ENCODE data around the gene CDH12. TPM values are rescaled to one million over a fixed set of nuclear protein-coding genes. Genes with fewer than 3 reads are reported as not detected.

Gene CDH12
- total RNA-seq, 1 donor from 2014 or later = not detected

- H3K27me3 ChIP-seq (ENCODE audit: insufficient read depth, low read length) = no peaks in the 10 kb centered on the region
- no peaks in the 10 kb centered on the region for H3K36me3 Mint-ChIP-seq (ENCODE audit: low read depth, unreplicated experiment)
- no peaks in the 10 kb centered on the region for H4K20me1 ChIP-seq (ENCODE audit: insufficient read depth, low read length)
- no peak overlapping the region for H3K4me3 ChIP-seq (ENCODE audit: insufficient read depth, low read depth, low read length)
- no peaks in the 10 kb centered on the region for H3K36me3 ChIP-seq (ENCODE audit: insufficient read depth, low read length)
- no peak overlapping the region for H3K9ac ChIP-seq (ENCODE audit: low read length)
- no peaks in the 10 kb centered on the region for H3K79me2 ChIP-seq (ENCODE audit: insufficient read depth, low read length)
- no peak overlapping the region for H3K4me3 Mint-ChIP-seq (ENCODE audit: unreplicated experiment)
- no peak overlapping the region for H3K4me2 ChIP-seq (ENCODE audit: low read length)
- FAIRE-seq (no peak), DNase-seq (ENCODE audit: low read depth) (no peak)
- H3K9me3 ChIP-seq (ENCODE audit: insufficient read depth, low read depth, low read length) = no peaks in the 10 kb centered on the region
- H3K27ac ChIP-seq (ENCODE audit: low read depth, low read length) = no peak overlapping the region
- H3K4me1 Mint-ChIP-seq (ENCODE audit: low read depth, unreplicated experiment) = no peaks in the 10 kb centered on the region
- no peaks in the 10 kb centered on the region for H3K9me3 Mint-ChIP-seq (ENCODE audit: unreplicated experiment)
- H3K27ac Mint-ChIP-seq (ENCODE audit: unreplicated experiment) = no peak overlapping the region
- TF ChIP-seq EZH2 (IDR thresholded peaks at IDR 0.05; ENCODE audit: insufficient read depth, low read length) = no peak
- no peak for TF ChIP-seq CTCF (IDR thresholded peaks at IDR 0.05; ENCODE audit: insufficient read depth, low read depth, low read length)
- no peak overlapping the region for H2AFZ ChIP-seq (ENCODE audit: low read depth, low read length)
- no peaks in the 10 kb centered on the region for H3K4me1 ChIP-seq (ENCODE audit: insufficient read depth, low read length)
- H3K27me3 Mint-ChIP-seq (ENCODE audit: low read depth, unreplicated experiment) = no peaks in the 10 kb centered on the region
These were observed 10.6 kb downstream of the CDH12 start for GRCh38 chr5:22842574-22842973.

- Histone ChIP-seq H3K79me2 (ENCODE audit: insufficient read depth, low read length) (no peaks in the 10 kb centered on the region), H3K27me3 (ENCODE audit: insufficient read depth, low read length) (no peaks in the 10 kb centered on the region), H3K27ac (ENCODE audit: low read depth, low read length) (no peak overlapping the region), H3K4me1 (ENCODE audit: insufficient read depth, low read length) (no peaks in the 10 kb centered on the region), H3K9me3 (ENCODE audit: insufficient read depth, low read depth, low read length) (no peaks in the 10 kb centered on the region), H4K20me1 (ENCODE audit: insufficient read depth, low read length) (no peaks in the 10 kb centered on the region), H3K9ac (ENCODE audit: low read length) (no peak overlapping the region), H2AFZ (ENCODE audit: low read depth, low read length) (no peak overlapping the region), H3K36me3 (ENCODE audit: insufficient read depth, low read length) (no peaks in the 10 kb centered on the region), H3K4me3 (ENCODE audit: insufficient read depth, low read depth, low read length) (no peak overlapping the region), H3K4me2 (ENCODE audit: low read length) (no peak overlapping the region)
- no peak overlapping the region for H3K4me3 Mint-ChIP-seq (ENCODE audit: unreplicated experiment)
- FAIRE-seq (no peak), DNase-seq (ENCODE audit: low read depth) (no peak)
- H3K9me3 Mint-ChIP-seq (ENCODE audit: unreplicated experiment) = no peaks in the 10 kb centered on the region
- no peaks in the 10 kb centered on the region for H3K36me3 Mint-ChIP-seq (ENCODE audit: low read depth, unreplicated experiment)
- TF ChIP-seq CTCF (IDR thresholded peaks at IDR 0.05; ENCODE audit: insufficient read depth, low read depth, low read length) = no peak
- H3K27ac Mint-ChIP-seq (ENCODE audit: unreplicated experiment) = no peak overlapping the region
- H3K27me3 Mint-ChIP-seq (ENCODE audit: low read depth, unreplicated experiment) = no peaks in the 10 kb centered on the region
- H3K4me1 Mint-ChIP-seq (ENCODE audit: low read depth, unreplicated experiment) = no peaks in the 10 kb centered on the region
These were observed 15.3 kb downstream of the CDH12 start for GRCh38 chr5:22837803-22838202.

GRCh38 chr5:22835686-22836085 lies 17.5 kb downstream of the CDH12 start:
- Histone ChIP-seq H3K4me3 (ENCODE audit: insufficient read depth, low read depth, low read length) (no peak overlapping the region), H3K9ac (ENCODE audit: low read length) (no peak overlapping the region), H3K79me2 (ENCODE audit: insufficient read depth, low read length) (no peaks in the 10 kb centered on the region), H3K4me2 (ENCODE audit: low read length) (no peak overlapping the region), H4K20me1 (ENCODE audit: insufficient read depth, low read length) (no peaks in the 10 kb centered on the region), H3K27me3 (ENCODE audit: insufficient read depth, low read length) (no peaks in the 10 kb centered on the region), H3K9me3 (ENCODE audit: insufficient read depth, low read depth, low read length) (no peaks in the 10 kb centered on the region), H3K4me1 (ENCODE audit: insufficient read depth, low read length) (no peaks in the 10 kb centered on the region), H3K27ac (ENCODE audit: low read depth, low read length) (no peak overlapping the region), H3K36me3 (ENCODE audit: insufficient read depth, low read length) (no peaks in the 10 kb centered on the region), H2AFZ (ENCODE audit: low read depth, low read length) (no peak overlapping the region)
- Mint-ChIP-seq H3K4me3 (ENCODE audit: unreplicated experiment) (no peak overlapping the region), H3K27me3 (ENCODE audit: low read depth, unreplicated experiment) (no peaks in the 10 kb centered on the region), H3K36me3 (ENCODE audit: low read depth, unreplicated experiment) (no peaks in the 10 kb centered on the region), H3K9me3 (ENCODE audit: unreplicated experiment) (no peaks in the 10 kb centered on the region), H3K27ac (ENCODE audit: unreplicated experiment) (no peak overlapping the region), H3K4me1 (ENCODE audit: low read depth, unreplicated experiment) (no peaks in the 10 kb centered on the region)
- TF ChIP-seq EZH2 (IDR thresholded peaks at IDR 0.05; ENCODE audit: insufficient read depth, low read length) = no peak
- FAIRE-seq (no peak), DNase-seq (ENCODE audit: low read depth) (no peak)
